Panc1 (cell line): Measurements from ENCODE around the gene ZNG1F. TPM values are rescaled to one million over a fixed set of nuclear protein-coding genes. Genes with fewer than 3 reads are reported as not detected.
"Not testable (repeated sequence)": the region's sequence is repeated elsewhere in the genome, so short reads cannot be mapped to it uniquely, and the experiment has no call there.

Experiments
- ATAC-seq: fragments of 200-7000 bp; cut with Tn5 transposase; 2 replicates; pipeline ENCODE4 v1.9.1; 2020; ENCODE audit warnings: mild to moderate bottlenecking, moderate library complexity
- BruUV-seq: library from RNA; stranded (reverse); fragments of 400-500 nt; replicated peaks from 2 replicates; lab custom pipeline; 2021; lab: Mats Ljungman, UMichigan
- CTCF ChIA-PET: fragments of 300-600 bp; sonication (Branson Sonifier 250); formaldehyde crosslinking; loops from one replicate; lab custom pipeline; 2022; ENCODE audit warnings: antibody characterized with exemption; lab: Charles Lee
- POLR2A ChIA-PET: fragments of 300-600 bp; sonication (Branson Sonifier 250); formaldehyde crosslinking; loops from one replicate; lab custom pipeline; 2022; ENCODE audit warnings: antibody characterized with exemption; lab: Charles Lee
- DNase-seq: peaks from one replicate; pipeline ENCODE4 v3.0.0-alpha.2; 2010; ENCODE audit warnings: low read depth, low spot score
- H3K27ac ChIP-seq: 2 replicates; pipeline ENCODE4 v1.5.1; 2011; ENCODE audit warnings: mild to moderate bottlenecking, low read length, inconsistent platforms
- H3K27me3 ChIP-seq: fragments of 200-500 bp; sonication (Bioruptor generic); 2 replicates; pipeline ENCODE4 v1.6.0; 2014; ENCODE audit warnings: low read length, inconsistent platforms; ENCODE audit not compliant: control insufficient read depth, insufficient read depth
- H3K36me3 ChIP-seq: fragments of 200-500 bp; sonication (Bioruptor generic); 2 replicates; pipeline ENCODE4 v1.5.1; 2014; ENCODE audit warnings: inconsistent platforms, mild to moderate bottlenecking, low read length, moderate library complexity; ENCODE audit not compliant: control insufficient read depth, insufficient read depth
- H3K4me1 ChIP-seq: 2 replicates; pipeline ENCODE4 v1.5.1; 2011; ENCODE audit warnings: inconsistent platforms, mild to moderate bottlenecking, low read length, moderate library complexity; ENCODE audit not compliant: control insufficient read depth, insufficient read depth
- H3K4me3 ChIP-seq, 2 experiments: 2 replicates each; pipeline ENCODE4 v1.5.1; 2011 to 2012; ENCODE audit warnings: low read depth in 2 of 2, low read length in 2 of 2, mild to moderate bottlenecking in 2 of 2, inconsistent platforms in 1 of 2, moderate library complexity in 1 of 2
- H3K9me3 ChIP-seq: fragments of 200-500 bp; sonication (Bioruptor generic); 2 replicates; pipeline ENCODE4 v1.5.1; 2014; ENCODE audit warnings: low read depth, mild to moderate bottlenecking, inconsistent platforms, low read length, moderate library complexity; ENCODE audit not compliant: control insufficient read depth, insufficient read depth
- in situ Hi-C: cut with HindIII; loops from 2 replicates; pipeline ENCODE4 v1.10.0; 2016; ENCODE audit warnings: low sequenced_read_pairs, low pct_unique_long_range_greater_than_20kb
- intact Hi-C: fragments of 100-400 bp; cut with micrococcal nuclease; formaldehyde crosslinking; loops from one replicate; pipeline ENCODE4 v1.10.0; 2022; ENCODE audit not compliant: unreplicated experiment
- total RNA-seq: library from RNA; stranded (reverse); gene quantifications from one replicate; pipeline ENCODE4 v1.2.1, GENCODE V29; 2021; ENCODE audit not compliant: unreplicated experiment

The ZNG1F gene
- total RNA-seq, 1 experiment from 2014 or later = 5.1 TPM

GRCh38 chr9:41109253-41109652 is 79.9 kb downstream of the ZNG1F start:
- H3K27ac ChIP-seq, H3K4me3 ChIP-seq, POLR2A ChIA-PET, CTCF ChIA-PET, H3K36me3 ChIP-seq, in situ Hi-C loops, DNase-seq, BruUV-seq, H3K4me1 ChIP-seq, intact Hi-C loops, H3K27me3 ChIP-seq, H3K9me3 ChIP-seq: not testable (repeated sequence)
- ATAC-seq = peak; percentile 32; the same call in 1 of the 2 replicates

- ATAC-seq, CTCF ChIA-PET, H3K4me1 ChIP-seq, in situ Hi-C loops, H3K4me3 ChIP-seq, H3K27ac ChIP-seq, H3K9me3 ChIP-seq, POLR2A ChIA-PET, H3K27me3 ChIP-seq, BruUV-seq, H3K36me3 ChIP-seq, DNase-seq, intact Hi-C loops: not testable (repeated sequence)
Observed at GRCh38 chr9:41108816-41109215, 80.3 kb downstream of the ZNG1F start.

- ATAC-seq, H3K27me3 ChIP-seq, H3K27ac ChIP-seq, intact Hi-C loops, H3K4me3 ChIP-seq, CTCF ChIA-PET, POLR2A ChIA-PET, DNase-seq, in situ Hi-C loops, BruUV-seq, H3K36me3 ChIP-seq, H3K9me3 ChIP-seq, H3K4me1 ChIP-seq: not testable (repeated sequence)
Observed at GRCh38 chr9:41106472-41107116, 82.5 kb downstream of the ZNG1F start.

- POLR2A ChIA-PET, intact Hi-C loops, DNase-seq, H3K27me3 ChIP-seq, CTCF ChIA-PET, BruUV-seq, H3K4me3 ChIP-seq, H3K27ac ChIP-seq, H3K36me3 ChIP-seq, H3K4me1 ChIP-seq, H3K9me3 ChIP-seq, in situ Hi-C loops, ATAC-seq: not testable (repeated sequence)
Observed at GRCh38 chr9:41105557-41106253, 83.4 kb downstream of the ZNG1F start.

- H3K9me3 ChIP-seq, H3K27me3 ChIP-seq, H3K4me3 ChIP-seq, H3K4me1 ChIP-seq, DNase-seq, H3K36me3 ChIP-seq, POLR2A ChIA-PET, in situ Hi-C loops, ATAC-seq, H3K27ac ChIP-seq, BruUV-seq, intact Hi-C loops, CTCF ChIA-PET: not testable (repeated sequence)
Observed at GRCh38 chr9:41104542-41104941, 84.6 kb downstream of the ZNG1F start.

GRCh38 chr9:41100508-41100907 is 88.6 kb downstream of the ZNG1F start:
- ATAC-seq, H3K9me3 ChIP-seq, CTCF ChIA-PET, intact Hi-C loops, H3K36me3 ChIP-seq, BruUV-seq, H3K4me1 ChIP-seq, DNase-seq, POLR2A ChIA-PET, H3K27me3 ChIP-seq, in situ Hi-C loops, H3K27ac ChIP-seq, H3K4me3 ChIP-seq: not testable (repeated sequence)

- BruUV-seq, H3K4me3 ChIP-seq, POLR2A ChIA-PET, DNase-seq, H3K36me3 ChIP-seq, ATAC-seq, H3K4me1 ChIP-seq, H3K9me3 ChIP-seq, H3K27ac ChIP-seq, intact Hi-C loops, in situ Hi-C loops, H3K27me3 ChIP-seq, CTCF ChIA-PET: not testable (repeated sequence)
Observed at GRCh38 chr9:41098759-41099158, 90.4 kb downstream of the ZNG1F start.
